ENCODE data around the gene TNKS1BP1.
"Not testable (repeated sequence)": the region's sequence is repeated elsewhere in the genome, so short reads cannot be mapped to it uniquely, and the experiment has no call there.

The TNKS1BP1 gene

DNA sequence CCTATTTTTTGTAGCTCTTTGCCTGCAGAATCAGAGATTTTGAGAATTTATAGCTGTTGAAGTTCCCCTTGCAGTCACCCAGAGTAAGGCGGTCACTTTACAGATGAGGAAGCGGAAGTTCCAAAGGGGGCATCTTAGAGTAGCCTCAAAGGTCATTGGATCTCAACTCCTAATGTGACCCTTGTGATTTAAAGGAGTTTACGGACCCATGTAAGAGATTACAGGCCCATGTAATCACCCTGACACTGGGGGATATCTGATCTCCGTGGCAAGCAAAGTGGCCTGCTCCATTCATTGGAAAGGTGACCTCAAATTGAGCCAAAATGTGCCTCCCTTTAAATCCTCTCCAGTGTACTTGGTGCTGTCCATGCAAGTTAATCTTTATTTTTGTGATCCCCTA is 29.1 kb upstream of the TNKS1BP1 start:
- no peak for DNase-seq

DNA sequence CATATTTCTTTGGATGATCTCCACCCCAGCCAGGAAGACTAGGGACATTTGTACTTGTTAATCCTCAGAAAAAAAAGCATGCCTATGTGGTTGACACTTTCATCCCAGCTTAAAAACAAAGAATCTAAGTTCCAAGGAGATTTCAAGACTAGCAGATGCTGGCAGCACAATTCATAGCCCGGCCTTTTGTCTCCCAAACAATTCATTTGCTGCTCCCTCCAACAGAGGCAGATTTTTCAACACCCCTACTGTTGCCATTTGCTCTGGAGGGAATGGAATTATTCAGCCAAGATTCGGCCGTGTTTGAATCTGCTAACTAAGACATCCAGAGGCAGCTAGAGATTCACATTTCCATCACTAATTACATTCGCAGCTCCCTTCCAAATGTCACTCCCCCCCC is 28.7 kb upstream of the TNKS1BP1 start:
- DNase-seq = no peak

DNA sequence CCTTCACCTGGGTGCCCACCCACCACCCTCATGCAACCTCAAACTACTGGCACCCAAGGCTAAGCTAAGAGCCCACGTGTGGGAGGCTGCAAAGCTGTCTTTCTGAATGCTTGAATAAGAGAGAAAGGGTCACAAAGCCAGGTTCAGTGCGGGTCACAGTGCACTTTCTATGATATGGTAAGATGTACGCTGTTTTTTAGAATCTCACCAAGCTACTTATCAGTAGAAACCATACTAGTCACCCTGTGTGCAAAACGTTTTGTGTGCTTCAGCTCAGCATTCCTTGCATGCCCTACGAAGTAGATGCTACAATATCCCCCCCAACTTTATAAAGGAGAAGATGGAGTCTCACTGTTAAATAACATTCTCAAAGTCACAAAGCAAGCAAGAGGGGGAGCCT is 28.3 kb upstream of the TNKS1BP1 start:
- no peak for DNase-seq

DNA sequence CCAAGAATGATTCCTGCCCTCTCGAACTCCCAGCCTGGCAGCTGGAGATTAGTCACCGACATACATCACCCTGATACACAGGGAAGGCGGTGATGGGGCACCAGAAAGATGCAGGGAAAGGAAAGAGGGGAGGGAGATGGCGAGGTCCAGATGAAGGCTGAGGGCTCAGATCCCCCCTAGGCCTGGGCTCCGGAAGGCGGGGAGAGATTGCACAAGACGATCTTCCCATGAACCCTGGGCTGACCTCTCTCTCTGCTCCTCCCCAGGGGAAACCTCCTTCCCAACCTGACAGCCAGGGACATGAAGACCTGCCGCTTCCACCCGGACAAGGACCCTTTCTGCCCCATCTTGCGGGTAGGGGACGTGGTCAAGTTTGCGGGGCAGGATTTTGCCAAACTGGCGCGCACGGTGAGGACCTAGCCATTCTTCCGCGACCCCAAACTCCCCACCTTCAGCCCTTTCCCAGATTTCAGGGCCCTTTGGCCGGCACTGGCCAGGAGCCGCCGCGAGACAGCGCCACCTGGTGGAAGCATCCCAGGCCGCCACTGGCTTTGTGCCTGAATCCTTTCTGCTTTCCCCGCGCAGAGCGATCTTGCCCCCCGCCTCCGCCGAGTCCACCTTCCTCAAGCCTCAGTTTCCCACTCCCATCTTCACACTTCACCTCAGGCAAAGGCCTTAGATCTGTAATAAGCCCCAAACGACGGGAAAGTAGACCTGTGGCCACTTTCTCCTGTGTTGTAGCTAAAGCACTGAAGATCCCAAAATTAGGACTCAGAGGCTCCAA is 24.9 kb upstream of the TNKS1BP1 start:
- peak; percentile 74 to 81 for DNase-seq

DNA sequence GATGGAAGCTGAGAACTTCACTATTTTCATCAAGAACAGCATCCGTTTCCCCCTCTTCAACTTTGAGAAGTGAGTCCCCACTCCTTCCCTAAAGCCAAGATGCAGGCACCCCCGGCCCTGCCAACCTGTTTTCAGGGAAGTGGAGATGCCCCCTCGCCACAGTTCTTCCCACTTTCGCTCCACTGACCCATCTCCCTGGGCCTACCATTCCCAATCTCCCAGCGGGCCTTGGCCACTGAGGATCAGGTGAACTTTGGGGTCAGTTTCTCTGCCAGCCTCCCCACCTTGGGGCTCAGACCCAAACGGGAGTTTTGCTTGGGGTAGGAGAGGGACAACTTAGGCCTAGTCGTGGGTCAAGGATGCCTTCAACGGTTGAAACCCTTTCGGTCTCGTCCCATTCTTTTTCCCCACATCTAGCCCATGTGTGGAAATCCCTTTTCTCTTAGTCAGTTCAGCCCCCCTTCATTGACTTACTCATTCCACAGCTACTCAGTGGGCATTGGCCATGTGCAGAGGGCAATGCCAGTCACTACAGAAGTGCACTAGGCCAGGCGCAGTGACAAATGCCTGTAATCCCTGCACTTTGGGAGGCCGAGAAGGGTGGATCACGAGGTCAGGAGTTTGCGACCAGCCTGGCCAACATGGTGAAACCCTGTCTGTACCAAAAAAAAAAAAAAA is 24.0 kb upstream of the TNKS1BP1 start:
- DNase-seq = no peak

DNA sequence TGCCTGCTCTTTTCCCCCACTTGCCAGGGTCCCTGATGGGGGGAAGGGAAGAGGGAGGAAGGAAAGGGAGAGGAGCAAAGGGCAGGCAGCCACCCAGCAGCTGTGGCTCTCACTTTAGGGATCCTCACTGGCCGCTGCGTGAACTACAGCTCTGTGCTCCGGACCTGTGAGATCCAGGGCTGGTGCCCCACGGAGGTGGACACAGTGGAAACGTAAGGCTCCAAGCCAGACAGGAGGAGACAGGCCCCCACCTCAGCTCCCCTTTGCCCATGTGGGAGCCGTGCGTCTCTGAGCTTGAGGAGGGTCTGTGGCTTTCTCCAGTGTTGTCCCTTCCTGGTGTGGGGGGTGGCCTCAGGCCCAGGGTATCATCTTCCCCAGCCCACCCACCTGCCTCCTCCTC is 23.3 kb upstream of the TNKS1BP1 start:
- DNase-seq = no peak

DNA sequence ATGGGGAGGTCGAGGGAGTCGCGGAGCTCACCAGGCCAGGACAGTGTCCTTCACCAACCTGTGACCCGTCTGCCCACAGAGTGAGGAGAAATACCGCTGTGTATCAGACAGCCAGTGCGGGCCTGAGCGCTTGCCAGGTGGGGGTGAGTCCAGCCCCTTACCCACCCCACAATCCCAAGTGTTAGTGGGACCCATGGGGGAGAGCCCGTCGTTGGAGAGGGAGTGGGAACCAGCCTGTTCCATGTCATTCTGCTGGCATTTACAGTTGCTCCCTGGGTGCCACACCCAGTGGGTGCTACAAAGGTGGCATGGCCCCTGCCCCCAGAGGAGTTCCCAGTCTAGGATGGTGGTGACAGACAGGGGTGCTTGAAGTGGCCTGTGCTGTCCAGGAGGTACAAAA is 22.6 kb upstream of the TNKS1BP1 start:
- no peak for DNase-seq

DNA sequence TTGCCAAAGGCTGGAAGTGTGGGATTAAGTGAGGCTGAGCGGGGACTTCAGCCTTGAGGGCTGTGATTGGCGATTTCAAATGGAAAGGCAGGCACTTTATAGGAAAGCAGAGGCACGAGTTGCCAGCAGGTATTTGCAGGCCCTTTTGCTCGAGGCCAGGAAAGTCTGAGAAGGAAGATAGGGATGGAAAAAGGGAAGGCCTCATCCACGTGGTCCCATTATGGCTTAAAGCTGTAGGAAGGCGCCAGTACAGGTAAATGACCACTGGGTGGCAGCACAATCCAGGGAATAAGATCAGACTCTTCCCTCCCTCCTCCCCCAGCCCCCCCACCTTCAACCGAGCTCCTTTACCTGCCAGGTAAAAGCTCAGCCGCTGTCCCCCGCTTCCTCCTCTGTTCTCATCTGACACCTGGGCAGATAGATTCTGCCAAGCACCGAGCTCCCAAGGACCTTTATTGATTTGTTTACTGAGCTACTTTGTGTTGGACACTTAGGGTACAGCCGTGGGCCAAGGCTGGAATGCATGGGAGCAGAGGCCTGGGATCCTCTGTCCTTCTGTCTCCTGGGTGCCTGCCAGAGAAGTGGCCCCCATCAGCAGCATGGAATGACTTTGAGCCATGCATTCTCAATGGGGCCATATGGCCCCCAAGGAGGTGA is 20.9 kb upstream of the TNKS1BP1 start:
- peak; percentile 76 to 78 for DNase-seq

DNA sequence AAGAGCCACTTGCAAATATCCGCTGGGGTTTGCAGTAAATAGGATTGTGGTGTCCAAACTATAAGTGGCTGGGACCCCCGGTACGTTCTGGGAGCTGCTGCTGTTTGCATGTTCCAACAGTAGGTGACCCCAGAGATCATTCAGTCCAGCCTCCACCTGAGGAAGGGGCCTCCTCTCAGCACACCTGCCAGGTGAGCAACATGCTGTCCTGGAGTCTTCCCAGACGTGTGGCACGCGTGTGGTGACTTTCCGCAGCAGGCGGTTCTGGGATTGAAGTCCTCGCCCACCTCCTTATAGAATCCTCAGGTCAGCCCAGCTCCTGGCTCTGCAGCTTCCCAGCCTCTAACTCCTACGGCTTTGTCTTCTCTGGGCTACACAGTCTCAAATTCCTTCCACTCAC is 20.1 kb upstream of the TNKS1BP1 start:
- no peak for DNase-seq

DNA sequence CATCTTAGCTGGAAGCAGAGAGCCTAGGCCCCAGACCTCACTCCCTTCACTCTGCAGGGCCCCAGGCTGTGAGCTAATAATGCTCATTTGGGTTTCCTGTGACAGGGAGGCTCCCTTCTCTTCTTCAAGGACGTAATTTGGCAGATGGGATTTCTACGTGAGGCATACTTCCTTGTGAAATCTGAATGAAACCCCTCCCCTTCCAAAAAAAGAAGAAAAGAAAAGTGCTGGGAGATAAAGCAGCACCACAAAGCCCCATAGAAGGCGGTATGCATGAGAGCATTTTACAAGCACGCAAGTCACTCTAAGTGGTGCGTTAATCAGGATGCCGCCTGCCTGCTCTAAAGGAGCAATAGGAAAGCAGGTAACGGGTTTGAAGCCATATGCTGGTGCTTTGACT is 19.1 kb upstream of the TNKS1BP1 start:
- no peak for DNase-seq

DNA sequence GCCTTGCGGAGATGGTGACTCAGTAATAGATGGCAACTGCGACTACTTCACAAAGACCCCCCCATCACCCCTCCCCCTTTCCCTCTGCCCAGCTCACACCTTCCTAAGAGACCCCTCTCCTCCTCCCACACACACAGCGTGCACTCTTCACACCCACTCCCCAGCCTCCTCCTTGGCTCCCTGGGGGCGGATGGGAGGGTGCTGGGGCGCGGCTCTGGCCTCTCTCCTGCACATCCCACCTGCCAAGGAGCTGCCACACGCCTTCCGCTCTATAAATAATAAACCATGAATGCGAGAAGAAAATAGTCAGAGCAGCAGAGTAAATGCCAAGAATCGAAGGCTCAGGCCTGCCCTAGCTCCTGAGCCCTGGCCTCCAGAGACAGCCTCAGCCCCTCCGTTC is 17.9 kb upstream of the TNKS1BP1 start:
- DNase-seq = no peak

DNA sequence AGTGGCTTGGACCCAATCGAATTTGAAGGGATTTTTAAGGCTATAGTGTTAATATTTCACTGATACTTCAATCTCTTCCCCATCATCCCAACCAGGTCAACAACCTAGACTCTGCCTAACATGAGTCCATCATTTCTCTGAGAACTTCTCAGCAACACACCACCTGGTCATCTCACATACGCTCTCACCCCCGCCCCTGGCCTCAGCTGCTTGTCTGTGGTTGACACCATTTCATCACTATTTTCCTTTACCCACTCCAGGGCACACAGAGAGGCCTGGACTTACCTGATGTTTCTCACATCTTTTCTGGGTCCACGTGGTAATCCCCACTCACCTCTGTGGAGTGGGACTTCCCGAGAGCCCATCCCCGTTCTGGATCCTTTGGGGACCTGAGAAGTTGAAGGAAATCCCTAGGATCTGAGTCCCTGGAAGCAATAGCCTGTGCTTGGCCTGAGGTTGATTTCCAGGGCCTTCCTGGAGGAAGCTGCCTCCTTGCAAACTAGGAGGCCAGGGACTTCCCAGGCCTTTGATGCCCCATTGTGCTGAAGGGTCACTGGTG is 16.6 kb upstream of the TNKS1BP1 start:
- no peak for DNase-seq

DNA sequence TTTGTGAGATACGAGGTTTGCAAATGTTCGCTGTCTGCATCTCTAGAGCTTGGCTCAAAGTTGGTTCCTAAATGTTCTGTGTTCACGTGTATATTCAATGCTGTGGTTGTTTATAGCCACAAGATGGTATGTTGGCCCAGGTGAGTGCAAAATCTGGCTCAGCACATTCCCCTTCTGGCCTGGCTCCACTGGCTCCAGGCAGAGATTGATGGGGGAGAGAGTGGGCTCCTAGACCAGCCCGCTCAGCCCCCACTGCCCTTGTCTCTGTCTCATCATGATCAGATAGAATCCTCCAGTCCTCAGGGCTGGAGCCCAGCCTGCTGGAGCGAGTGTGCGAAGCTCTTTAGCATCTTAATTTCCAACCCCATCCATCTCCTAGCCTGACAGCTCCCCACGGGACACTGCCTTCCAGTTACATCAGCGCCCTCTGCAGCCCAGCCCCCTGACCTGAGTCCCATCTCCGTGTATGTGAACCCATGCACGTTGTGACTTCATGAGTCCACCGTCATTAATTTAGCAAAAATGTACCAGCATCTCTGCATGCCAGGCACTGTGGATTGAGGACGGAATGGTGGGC is 15.4 kb upstream of the TNKS1BP1 start:
- DNase-seq = no peak

DNA sequence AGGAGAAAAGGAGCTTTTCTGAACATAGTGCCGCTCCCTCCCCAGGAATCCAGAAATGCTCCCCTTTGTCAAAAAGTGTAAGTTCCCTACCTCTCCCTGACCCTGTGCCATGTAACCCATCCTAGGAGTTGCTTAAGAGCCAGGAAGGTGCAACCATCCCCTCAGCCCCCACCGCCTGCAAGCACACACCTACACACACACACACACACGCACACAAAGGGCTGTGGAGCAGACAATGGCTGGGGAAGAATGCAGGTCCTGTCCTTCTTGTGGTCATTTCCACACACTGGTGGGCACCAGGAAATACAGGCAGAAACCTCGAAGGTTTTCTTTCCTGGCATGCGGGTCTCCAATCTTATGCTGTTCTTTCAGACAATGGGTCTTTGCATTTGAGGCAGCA is 14.6 kb upstream of the TNKS1BP1 start:
- DNase-seq = no peak

DNA sequence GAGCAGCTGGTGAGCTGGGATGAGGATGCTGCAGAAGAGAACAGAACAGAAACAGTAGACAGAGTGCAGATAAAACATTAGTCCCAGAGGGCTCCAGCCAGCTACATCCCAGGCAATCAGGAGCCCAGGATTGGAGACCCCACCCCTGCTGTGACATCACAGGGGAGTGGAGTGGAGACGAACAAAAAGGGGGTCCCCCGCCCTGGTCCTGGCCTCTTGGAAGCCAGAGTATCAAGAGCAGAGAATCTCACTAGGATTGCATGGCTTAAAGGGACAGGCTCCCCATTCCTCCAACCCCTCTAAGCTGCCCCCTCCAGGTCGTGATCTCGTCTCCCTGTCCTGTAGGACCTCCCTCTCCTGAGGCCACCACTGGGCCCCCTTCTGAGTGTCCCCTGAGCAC is 13.4 kb upstream of the TNKS1BP1 start, which contains the start of gene P2RX3:
Gene P2RX3, plus strand, starts transcription at position 211 of the 400 bp plus-strand sequence. CDS start 199 bp downstream, outside the sequence.
- no peak for DNase-seq

DNA sequence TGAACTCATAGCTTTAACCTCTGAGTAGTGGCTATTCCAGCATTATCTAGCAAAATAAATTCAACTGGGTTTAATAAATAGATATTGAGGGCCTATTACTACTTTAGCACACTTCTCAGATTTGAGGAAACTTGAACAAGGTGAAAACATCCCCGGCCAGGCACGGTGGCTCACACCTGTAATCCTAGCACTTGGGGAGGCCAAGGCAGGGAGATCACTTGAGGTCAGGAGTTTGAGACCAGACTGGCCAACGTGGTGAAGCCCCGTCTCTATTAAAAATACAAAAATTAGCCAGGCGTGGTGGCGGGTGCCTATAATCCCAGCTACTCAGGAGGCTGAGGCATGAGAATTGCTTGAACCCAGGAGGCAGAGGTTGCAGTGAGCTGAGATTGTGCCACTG is 12.1 kb upstream of the TNKS1BP1 start:
- DNase-seq = not testable (repeated sequence)

DNA sequence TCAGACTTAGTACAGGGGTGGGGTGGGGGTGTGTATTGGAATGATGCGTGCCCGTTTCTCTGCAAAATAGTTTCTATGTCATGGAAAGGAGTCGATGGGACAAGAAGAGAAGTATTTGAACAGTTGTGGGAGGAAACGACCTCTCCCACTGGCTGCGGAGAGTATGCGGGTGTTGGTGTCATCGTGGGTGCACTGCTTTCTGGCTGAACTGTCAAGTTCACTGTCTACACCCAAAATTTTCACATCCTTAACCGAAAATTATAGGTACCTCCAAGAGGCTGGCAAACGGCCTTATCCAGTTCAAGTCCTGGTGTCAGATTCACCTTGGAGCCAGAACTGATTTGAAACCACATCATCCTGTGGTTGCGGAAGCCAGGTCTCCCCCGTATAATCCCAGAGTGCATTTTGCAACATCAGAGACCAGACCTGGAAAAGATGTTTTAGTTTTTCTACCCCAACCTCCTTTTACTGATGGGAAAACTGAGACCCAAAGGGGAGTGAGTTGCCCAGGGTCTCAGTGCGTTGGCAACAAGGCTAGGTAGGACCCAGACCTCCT is 11.4 kb upstream of the TNKS1BP1 start:
- DNase-seq = peak in 1 of 2 experiments; percentile 49

DNA sequence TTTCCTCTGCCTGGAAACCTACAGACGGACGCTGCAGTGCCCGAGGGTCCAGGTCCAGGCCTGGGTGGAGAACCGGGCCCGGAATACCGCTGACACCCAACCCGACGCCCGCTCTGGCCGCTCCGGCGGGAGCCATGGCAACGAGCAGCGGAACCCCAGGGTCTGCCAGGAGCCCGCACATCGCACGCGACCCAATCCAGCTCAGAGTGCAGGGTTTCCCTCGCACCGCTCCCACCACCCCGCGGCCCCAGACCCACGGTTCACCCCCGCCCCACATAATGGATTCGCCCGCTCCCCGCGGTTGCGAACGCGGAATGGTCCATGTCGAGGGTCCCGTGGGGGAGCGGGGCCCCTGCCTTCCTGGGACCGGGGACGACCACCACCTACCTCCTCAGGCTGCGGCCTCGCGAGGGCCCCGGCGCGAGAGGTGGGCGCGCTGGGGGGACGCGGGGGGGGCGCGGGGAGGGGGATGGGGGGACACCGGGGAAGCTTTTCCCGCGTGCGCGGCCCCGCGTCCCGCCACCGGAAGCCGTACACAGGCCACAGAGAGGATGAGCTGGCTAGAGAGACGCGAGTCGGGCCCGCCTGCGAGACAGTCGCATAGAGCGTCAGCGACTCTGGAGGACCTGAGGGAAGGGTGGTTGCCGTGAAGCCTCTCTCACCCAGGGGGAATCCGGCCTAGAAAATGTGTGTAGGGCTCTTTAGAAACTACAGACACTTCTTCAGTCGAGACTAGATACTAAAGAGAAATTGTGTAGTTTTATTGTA is 10.8 kb upstream of the TNKS1BP1 start, which contains the start of gene SSRP1:
Gene SSRP1, minus strand, starts transcription at position 550 of the 768 bp plus-strand sequence. CDS start 771 bp downstream, outside the sequence.
- peak; percentile 90 for DNase-seq

DNA sequence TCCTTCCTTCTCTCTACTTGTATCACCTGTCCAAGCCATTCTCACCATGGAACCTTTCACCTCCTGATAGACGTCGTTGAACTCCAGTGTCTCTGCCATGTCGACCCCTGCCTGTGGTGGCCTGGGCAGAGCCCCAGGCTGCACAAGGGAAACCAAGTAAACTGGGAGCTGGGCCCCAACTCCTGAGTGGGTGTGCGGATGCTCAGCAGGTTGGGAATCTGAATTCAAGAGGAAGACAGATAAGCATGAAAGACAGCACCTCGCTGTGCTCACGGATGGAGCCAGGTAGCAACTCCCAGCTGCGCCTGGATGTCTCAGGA is 10.2 kb upstream of the TNKS1BP1 start:
- DNase-seq = no peak

DNA sequence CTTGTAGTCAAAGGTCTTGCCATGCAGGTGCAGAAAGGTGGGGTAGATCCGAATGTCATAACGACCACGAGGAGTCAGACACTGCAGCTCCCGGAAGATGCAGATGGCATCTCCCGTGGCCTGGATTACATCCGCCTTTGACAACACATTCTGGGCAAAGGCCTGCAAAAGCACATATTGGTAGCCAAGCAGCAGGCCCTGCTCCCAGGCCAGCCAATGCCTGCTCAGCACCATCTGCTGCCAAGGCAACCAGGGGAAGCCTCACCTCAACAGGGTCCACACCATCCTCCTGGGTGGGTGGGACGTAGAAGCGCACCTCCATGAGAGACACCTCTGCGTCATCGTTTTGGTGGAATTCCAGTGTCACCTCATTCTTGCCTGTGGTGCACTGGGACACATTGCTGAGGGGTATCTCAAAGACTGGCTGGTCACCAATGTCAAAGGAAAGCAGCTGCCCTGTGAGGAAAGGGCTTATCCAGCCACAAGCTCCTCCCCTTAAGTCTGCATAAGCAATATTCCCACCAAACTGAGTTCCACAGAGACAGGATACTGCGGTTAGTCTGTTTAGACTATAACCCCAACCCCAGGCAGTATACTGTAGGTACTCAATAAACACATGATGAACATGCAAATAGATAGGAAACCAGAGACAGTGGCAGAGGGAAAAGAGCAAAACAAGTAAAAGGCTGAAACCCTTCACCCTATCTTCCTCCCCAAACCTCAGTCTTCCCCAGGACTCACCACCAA is 8.1 kb upstream of the TNKS1BP1 start:
- DNase-seq = no peak

DNA sequence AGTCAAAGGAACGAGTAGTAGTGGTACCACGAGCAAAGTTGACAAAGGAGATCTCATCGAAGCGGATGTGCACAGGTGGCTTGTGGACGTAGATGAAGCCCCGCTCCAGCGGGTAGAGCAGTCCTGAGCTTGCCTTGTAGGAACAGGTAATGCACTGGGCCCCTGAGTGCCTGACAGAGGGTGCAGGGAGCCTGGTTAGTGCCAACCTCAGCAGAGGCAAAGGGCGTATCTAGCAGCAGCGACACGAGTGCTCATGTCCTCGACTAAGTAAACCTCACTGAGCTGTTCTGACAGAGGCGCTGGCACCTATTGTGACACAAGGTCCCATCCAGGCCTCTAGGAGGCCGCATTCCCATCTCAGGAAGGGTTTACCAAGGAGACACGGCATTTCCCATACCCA is 7.0 kb upstream of the TNKS1BP1 start:
- DNase-seq = no peak
